NCI-H446 treated with DMSO at 0.1 percent for 48 hours (cell line): Measurements from ENCODE around the gene TMC3.
A peak's percentile ranks its signal among the peaks of the same experiment; 100 is the strongest.
"Not testable (repeated sequence)": the region's sequence is repeated elsewhere in the genome, so short reads cannot be mapped to it uniquely, and the experiment has no call there.

Source experiments
- DNase-seq: peaks from one replicate; lab custom pipeline; 2025; lab: John Stamatoyannopoulos, UW

The TMC3 gene

DNA sequence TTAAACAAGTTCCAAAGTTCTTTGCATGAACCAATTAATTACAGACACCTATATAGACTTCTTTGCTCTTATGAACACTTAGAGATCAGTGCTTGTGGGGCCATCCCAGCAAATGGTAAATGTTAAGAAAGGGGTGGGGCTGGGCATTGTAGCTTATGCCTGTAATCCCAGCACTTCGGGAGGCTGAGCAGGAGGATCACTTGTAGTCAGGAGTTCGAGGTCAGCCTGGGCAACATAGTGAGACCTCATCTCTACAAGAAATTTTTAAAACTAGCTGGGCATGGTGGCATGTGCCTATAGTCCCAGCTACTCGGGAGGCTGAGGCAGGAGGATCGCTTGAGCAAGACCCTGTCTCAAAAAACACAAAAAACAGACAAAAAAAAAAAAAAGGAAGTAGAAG, 30.6 kb downstream of the TMC3 start:
- no peak for DNase-seq

DNA sequence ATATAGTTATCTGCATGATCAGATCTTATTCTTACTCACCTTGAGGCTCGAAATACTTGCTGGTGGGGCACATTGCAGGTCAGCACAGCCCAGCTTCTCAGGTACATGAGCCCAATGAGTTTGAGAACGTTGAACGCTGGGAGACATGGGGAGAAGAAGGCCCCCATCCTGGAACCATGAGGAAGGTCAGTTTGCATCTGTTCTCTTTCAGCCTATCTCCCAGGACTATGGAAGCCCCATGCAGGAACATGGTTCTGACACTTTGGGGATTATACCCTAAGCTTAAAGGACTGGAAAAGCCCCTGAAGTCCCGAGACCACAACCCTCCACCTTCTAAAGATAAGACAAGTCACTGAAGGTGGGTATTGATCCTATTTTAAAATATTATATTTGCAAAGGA, 32.7 kb downstream of the TMC3 start:
- DNase-seq: no peak

DNA sequence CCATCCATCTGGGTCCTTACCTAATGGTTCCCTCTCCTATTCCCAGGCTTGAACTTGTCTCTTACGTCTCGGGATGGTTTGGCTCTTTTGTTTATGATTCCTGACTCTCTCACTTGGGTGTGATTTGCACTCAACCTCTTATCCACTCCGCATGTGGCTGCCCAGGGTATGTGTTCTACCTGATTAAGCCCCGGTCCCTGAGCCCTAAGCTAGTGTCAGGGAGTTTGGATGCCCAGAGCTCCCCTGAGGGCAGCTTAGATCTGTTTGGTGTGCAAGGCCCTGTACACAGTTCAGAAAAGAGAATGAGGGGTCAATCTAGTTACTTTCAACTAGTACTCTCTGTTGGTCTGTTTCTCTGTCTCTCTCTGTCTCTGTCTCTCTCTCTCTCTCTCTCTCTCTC, 34.2 kb downstream of the TMC3 start:
- no peak for DNase-seq

DNA sequence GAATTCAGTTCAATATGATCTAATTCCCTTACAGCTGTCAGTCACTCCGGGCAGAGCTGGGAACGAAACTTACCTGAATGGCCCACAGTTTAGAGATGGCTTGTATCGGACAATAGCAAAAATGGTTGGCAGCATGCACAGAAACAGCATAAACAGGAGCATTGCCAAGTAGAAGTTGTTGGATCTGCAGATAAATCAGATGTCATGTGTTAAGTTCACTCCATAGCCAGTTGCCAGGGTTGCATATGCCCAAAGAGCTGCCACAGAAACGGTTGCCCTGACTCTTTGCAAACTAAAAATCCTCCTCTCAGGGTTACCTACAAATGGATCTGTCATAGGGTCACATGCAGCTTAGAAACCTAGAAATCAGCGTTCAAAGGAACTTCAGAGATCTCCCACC, 34.7 kb downstream of the TMC3 start:
- peak; percentile 45 for DNase-seq

DNA sequence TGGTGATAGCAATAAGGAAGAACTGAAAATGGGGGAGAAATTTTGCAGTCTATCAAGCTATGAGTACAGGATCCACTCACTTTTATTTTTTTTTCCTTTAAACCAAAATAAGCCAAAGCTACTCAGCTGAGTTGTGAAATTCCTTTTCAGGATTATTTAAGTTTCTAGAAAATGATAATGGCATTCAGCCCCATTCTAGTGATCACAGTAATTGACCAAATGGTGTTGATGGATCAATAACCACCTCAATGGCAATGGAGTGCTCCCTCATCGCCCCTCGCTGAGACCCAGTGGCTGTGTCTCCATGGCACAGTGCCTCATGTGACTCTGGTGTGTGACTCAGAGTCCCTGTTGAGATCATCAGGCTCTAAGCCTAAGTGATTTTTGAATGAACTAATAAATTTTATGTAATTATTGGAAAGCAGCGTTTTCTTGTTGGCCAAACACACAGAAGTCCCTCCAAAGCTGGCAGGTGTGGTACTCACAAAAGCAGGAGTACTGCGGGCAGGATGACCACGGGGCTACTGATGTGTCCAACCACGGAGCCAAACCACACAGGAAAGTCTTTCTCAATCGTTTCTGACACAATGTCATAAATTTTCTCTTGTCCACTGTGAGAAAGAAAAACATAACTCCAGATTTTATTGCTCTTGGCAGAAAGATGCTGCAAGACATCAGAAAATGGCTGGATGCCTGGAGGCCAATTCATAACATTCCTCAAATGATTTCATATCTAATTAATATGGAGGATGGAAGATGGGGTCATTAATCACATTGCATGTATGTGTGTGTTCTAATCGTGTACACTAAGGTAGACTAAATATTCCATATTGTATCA, 35.6 kb downstream of the TMC3 start:
- peak; percentile 78 for DNase-seq

DNA sequence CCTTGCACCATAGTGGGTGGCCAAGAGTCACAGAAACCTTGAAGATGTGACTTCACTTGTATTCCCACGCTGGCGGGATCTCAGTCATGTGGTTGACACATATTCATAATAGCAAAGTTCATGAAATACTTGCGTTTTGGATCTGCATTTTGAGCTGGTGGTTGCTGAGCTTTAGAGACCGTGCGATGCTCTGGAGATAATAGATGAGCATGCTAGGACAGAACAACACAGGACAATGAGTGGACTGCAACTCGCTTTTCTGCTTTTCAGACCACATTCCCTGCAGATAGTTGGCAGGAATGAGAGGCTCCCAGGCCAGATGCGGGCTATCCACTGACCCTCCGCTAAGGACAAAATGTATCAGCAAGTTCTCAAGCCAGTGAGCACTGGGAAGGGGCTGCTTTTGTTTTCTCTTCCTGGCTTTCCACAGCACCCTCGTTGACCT, 36.3 kb downstream of the TMC3 start:
- no peak for DNase-seq

DNA sequence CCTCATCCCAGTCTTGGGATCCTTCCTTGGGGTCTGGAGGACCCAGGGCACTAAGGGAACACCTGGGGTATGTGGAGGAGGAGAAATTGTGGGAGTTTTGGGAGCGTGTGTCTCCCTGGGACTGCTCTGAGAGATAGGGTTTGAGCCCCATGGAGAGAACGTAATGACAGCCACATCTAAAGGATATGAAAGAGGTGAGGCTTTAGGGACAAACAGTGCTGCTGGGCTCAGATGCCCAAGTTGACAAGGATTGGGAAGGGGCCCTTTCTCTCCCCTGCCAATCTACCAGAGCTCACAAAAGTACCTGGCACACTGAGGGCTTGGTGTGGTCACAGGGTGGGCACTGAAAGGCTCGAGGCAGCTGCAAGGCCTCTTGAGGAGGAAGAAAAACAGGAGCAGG, 36.8 kb downstream of the TMC3 start:
- no peak for DNase-seq

DNA sequence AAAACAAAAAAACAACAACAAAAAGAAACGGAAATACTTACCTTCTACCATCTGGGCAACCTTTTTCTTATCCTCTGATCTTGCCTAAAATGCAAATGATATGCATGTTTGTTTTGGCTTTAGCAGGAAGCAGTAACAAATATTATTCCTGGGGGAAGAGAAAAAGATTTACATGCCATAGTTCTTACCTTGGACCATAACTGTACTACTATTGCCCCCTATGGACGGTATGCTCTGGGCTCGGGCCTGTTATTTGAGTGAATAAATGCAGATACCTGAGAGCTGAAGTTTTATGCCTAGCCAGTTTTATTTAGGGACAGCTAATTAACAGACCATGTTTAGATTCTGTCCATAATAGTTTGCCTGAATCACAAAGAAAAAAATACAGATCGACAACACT, 37.4 kb downstream of the TMC3 start:
- DNase-seq: no peak

DNA sequence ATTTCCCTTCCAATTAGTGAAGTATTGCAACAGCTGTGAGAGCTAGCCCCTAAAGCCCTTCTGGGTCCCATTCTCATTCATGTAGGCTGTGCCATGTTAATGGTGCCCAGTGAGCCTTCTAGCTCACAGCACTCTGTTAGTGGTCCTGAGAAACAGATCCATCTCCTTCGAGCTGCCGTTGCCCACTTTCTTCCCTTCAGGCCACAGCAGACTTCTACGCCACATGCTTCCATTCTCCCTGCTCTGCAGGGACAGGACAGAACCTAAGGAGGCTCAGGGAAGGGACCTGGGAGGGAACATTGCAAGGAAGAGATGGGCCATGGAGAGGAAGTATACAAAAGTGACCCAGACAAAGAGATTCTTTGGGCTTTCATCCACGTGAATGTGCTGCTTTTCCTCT, 38.4 kb downstream of the TMC3 start:
- no peak for DNase-seq

DNA sequence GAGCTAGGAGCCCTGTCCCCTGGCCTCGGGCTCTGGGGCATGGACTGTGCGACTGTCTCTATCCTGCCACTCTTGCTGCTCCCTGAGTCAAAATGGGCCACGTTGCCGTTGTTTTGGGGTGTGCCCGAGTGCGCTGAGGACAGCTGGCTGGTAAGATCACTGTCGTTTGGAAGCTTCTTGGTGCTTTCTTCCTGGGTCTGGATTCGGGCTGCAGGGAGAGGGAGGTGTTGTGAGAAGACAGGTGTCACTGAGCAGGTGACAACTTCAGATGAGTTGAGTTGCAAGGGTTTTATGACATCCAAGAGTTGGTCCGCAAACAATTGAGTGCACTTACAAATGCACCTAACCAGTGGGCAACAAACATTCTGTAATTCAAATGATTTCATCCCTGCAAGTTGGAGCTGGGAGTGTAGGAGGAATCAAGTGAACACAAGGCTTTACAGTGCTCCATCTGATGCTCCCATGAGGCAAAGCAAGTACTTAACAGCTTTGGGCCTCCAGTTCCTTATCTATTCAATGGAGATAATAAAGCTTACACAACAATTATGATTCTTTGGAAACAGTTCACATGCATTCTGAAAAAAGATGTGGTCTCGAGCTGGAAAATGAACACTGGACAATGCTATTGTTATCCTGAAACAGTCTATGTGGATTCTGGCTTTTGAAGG, 39.1 kb downstream of the TMC3 start:
- no peak for DNase-seq

DNA sequence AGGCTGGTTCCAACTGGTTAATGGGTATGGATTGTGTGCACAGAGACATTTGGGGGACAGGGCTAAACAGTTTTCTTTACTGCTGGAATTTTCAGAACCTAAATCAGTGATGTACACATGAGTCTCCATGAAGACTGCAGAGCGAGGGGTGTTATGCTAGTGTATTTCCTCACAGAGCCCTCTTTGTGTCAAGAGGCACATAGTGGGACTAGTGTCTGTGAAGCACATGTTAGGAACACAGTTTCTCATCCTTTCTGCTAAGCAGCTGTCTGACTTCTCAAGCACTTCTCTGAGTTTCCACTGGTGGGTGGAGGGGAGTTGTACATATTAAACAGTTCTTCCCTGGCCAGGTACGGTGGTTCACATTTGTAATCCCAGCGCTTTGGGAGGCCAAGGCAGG, 40.6 kb downstream of the TMC3 start:
- no peak for DNase-seq

DNA sequence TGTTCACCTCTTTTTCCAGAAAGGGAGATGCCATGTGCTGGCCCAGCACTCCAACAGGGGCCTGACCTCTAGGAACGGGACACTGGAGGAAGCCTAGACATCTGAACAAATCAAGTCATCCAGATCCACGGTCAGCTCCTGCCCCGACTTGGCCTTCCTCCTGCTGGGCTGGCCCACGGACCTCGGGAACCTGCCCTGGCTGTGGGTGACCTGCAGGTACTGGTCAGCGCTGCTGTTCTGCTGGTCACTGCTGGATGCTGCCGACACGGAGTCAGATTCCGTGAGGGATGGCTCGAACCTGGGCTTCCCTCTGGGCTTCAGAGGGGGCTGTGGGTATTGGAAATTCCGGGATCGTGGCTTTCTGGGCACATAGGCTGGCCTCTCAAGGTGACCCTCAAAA, 41.7 kb downstream of the TMC3 start:
- DNase-seq: no peak

DNA sequence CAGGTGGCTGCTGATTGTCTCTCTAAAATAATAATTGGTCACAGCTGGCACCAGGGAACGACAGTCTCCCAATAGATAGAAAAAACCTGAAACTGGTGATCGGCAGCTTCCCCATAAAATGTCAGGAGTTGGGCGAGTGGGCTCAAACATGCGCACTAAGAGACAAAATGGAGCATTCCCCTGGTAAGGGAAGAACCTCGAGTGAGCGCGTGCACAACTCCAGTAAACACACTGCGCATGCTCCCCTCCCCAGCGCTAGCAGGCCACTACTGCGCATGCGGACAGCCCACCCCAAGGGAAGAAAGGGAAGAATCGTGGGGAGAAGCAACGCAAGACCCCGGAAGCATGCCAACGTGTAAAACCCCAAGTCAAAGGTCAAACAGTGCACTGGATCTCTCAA, 42.4 kb downstream of the TMC3 start:
- no peak for DNase-seq

DNA sequence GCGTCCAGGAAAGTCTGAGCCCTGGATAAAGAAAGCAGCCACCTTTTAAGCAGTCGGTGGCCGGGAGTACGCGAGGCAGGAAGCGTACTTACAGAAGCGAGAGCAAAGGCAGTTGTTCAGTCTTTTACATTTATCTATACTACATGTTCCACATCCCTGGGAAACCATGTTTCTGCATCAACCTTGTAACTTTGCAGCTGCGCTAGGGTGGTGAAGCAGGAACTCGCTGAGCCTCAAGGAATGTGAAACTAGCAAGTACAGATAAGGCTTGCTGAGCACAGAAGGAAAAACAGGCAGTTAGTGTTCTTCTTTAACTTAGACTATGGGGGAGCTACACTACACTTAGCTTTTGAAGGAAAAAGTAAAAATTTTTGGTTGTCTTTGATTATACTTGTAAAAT, 42.9 kb downstream of the TMC3 start:
- DNase-seq: not testable (repeated sequence)

DNA sequence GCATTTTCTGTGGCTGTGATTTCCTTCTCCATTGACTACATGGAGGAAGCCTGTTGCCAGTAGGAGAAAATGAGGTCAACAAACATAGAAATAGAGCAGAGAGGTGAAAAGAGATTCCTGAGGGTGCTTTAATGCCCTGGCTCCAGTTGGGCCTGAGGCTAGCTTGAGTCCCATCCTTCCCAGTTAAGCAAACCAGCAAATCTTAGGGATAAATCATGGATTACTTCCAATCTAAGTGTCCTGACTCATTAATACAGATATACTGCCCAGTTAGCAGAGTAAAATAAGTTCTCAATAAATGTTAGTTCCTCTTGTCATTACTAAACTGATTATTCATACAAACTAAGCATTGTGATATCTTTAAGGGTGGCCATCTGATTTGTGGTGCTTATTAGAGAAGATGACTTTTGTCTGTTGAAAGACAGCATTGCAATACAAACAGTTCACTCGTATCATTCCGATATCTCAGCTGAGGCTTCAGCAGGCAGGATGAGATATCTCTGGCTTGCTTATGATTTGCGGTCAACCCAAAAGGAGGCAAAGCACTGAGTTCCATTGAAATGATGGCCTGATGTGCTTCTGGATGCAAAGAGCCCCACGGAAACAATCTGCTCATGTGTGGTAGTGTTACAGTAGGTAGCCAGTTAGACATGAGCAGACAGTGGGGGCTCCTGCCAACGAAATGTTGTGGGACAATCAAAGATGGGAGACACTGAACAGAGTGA, 43.5 kb downstream of the TMC3 start:
- DNase-seq: no peak

DNA sequence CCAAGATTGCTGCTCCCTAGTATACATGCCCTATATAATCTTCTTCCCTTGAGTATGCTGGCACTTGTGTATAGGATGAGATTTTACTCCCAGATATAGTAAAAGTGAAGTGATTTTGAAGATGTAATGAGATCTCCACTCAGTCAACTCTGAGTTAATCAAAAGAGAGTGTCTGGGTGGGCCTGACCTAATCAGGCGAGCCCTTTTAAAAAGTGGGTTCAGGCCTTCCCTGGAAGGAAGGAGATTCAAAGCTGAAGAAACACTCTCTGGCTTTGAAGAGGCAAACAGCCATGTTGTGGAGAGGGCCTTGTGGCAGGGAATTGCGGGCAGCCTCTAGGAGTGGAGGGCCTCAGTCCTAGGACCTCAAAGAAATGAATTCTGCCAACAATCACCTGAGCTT, 44.6 kb downstream of the TMC3 start:
- no peak for DNase-seq

DNA sequence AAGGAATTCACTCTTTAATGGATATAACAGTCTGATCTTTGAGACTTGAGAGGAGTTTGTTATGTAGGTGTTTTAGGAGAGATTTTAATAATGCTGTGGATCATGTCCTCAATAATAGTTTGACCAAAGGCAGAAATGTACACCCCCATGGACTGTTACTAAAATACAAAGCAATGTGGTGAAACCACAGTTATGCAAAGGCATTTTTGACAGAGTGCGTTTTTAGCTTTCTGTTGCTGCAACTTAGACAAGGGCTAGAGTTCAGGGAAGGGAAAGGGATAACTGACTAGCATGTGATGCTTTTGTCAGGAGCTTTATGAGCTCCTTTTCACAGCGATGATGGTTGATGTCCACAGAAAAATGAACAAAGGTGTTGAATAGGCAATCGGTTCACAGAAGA, 46.5 kb downstream of the TMC3 start:
- DNase-seq: no peak

DNA sequence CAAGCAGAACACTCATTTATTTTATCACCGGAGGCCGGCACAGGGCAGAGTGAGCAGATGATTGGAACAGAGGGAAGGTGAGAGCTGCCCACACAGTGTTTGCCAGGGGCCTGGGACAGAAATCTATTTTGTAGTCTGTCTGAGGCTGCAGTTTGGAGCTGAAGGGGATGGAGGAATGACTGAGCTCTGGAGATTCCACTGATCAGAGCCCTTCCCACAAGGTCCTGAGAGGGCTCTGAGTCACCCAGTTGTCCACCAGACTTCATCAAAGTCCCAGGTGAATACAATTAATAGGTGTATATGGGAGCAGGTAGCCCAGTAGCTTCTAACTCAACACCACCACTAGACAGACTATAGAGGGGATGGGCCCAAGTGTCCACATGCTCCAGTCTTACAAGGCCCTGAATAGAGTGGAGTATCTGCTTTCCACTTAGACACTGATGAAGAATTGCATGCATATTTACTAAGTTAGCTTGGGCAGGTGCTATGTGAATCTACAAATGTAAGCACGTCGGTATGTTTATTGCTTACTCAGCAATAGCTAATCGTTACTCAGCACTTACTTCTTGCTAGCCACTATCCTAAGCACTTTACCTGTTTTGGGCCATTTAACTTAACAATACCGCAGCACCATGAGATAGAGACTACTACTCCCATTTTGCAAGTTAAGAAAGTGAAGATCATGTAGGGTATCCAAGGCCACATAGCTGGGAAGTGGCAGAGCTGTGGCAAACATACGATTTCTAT, 47.4 kb downstream of the TMC3 start:
- no peak for DNase-seq

DNA sequence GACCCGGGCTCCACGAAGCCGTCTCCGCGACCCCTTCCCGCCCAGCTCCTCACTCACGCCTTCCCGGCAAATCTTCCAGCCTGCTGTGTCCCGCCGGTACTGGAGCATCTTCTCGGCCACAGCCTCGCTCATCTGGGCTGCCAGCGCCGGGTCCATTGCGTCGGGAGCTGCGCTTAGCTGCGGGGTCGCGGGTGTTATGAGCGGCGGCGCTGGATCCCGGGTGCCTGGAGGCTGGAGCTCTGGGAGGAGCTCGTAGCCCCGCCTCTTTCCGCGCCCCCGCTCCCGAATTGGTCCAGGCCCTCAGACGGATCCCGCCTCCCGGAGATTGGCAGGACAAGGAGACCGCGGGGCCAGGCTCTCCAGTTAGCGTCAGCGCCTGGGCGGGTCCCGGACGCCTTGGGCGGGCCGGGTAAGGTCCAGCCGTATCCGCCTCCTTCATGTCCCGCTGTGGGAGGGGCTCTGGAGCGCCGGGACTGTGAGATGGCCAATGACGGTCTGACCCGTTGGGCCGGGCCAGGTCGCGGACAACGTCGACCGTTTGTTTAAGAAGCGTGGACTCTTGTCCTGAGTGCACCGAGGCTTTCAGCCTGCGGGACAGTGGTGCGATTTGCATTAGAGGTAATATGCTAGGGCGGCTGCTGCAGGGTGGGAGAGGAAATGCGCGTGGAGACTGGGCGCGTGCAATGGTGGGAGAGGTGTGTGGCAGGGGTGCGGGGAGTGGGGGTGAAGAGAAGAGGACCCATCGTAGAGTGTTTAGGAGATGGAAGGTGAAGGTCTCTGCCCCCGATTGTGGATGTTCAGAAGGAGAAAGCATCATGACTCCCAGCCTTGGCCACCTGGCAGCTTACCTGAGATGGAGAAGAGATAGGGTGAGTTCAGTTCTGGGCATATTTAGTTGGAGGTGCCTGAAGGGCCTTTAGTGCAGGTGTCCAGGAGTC, 49.8 kb downstream of the TMC3 start, which contains the start of gene STARD5:
TSS of gene STARD5 (minus strand) at position 198 of the 938 bp plus-strand sequence. CDS start at position 156, 42 bp downstream.
- peak; percentile 84 for DNase-seq

DNA sequence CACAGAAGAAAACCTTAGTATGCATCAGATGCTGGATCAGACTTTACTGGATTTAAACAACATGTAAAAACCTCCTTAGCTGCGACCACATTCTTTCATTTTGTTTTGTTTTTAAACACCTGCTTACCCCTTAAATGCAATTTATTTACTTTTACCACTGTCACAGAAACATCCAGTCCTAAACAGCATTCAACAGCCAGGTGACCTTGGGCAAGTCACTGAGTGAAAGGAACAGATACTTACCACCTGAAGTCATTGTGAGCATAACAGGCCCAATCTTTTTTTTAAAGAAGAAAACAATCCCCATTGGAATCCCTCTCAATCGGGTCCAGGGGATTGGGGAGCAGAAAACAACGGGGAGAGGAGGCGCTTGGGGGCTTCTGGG, 50.5 kb downstream of the TMC3 start:
- no peak for DNase-seq

DNA sequence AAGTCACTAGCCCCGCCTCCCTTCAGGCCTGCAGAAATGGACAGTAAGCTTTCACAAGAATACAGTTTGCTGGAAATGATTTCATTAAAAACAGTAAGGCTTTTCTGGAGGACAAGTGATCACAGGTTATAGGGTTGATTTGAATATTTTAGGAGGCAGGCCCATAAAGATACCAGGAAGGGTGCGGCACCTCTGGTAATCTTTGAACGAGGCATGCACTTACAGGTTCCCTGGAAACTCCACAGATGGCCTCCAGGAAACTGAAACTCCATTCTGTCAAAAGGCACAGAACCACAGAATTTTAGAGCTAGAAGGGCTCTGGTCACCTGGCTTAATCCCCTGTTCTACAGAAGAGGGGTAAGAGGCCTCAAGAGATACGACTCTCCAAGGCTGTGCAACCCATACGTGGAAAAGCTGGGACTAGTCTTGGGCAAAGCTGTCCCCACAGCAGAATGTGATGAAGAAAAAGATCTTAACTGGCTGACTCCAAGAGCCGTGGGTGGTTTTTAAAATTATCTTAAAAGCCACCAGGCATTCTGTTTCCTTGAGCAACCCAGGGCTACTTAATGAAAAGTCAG, 51.2 kb downstream of the TMC3 start:
- DNase-seq: no peak
